Panc1 (cell line): ENCODE results near the gene CCDC171. TPM values are rescaled to one million over a fixed set of nuclear protein-coding genes. Genes with fewer than 3 reads are reported as not detected.

Source experiments
- ATAC-seq: fragments of 200-7000 bp; cut with Tn5 transposase; 2 replicates; pipeline ENCODE4 v1.9.1; 2020; ENCODE audit warnings: mild to moderate bottlenecking, moderate library complexity
- BruUV-seq: library from RNA; stranded (reverse); fragments of 400-500 nt; replicated peaks from 2 replicates; lab custom pipeline; 2021; lab: Mats Ljungman, UMichigan
- CTCF ChIA-PET: fragments of 300-600 bp; sonication (Branson Sonifier 250); formaldehyde crosslinking; loops from one replicate; lab custom pipeline; 2022; ENCODE audit warnings: antibody characterized with exemption; lab: Charles Lee
- POLR2A ChIA-PET: fragments of 300-600 bp; sonication (Branson Sonifier 250); formaldehyde crosslinking; loops from one replicate; lab custom pipeline; 2022; ENCODE audit warnings: antibody characterized with exemption; lab: Charles Lee
- DNase-seq: peaks from one replicate; pipeline ENCODE4 v3.0.0-alpha.2; 2010; ENCODE audit warnings: low read depth, low spot score
- H3K27ac ChIP-seq: 2 replicates; pipeline ENCODE4 v1.5.1; 2011; ENCODE audit warnings: mild to moderate bottlenecking, low read length, inconsistent platforms
- H3K27me3 ChIP-seq: fragments of 200-500 bp; sonication (Bioruptor generic); 2 replicates; pipeline ENCODE4 v1.6.0; 2014; ENCODE audit warnings: low read length, inconsistent platforms; ENCODE audit not compliant: control insufficient read depth, insufficient read depth
- H3K36me3 ChIP-seq: fragments of 200-500 bp; sonication (Bioruptor generic); 2 replicates; pipeline ENCODE4 v1.5.1; 2014; ENCODE audit warnings: inconsistent platforms, mild to moderate bottlenecking, low read length, moderate library complexity; ENCODE audit not compliant: control insufficient read depth, insufficient read depth
- H3K4me1 ChIP-seq: 2 replicates; pipeline ENCODE4 v1.5.1; 2011; ENCODE audit warnings: inconsistent platforms, mild to moderate bottlenecking, low read length, moderate library complexity; ENCODE audit not compliant: control insufficient read depth, insufficient read depth
- H3K4me3 ChIP-seq, 2 experiments: 2 replicates each; pipeline ENCODE4 v1.5.1; 2011 to 2012; ENCODE audit warnings: low read depth in 2 of 2, low read length in 2 of 2, mild to moderate bottlenecking in 2 of 2, inconsistent platforms in 1 of 2, moderate library complexity in 1 of 2
- H3K9me3 ChIP-seq: fragments of 200-500 bp; sonication (Bioruptor generic); 2 replicates; pipeline ENCODE4 v1.5.1; 2014; ENCODE audit warnings: low read depth, mild to moderate bottlenecking, inconsistent platforms, low read length, moderate library complexity; ENCODE audit not compliant: control insufficient read depth, insufficient read depth
- POLR2AphosphoS5 ChIP-seq: IDR thresholded peaks from 2 replicates; pipeline ENCODE4 v1.6.1; 2012; ENCODE audit warnings: mild to moderate bottlenecking, low read depth, low read length, moderate library complexity
- SIN3A ChIP-seq: IDR thresholded peaks from 2 replicates; pipeline ENCODE4 v1.6.1; 2012; ENCODE audit warnings: low read depth, mild to moderate bottlenecking, low read length, moderate library complexity, borderline replicate concordance; ENCODE audit not compliant: insufficient read depth
- TCF7L2 ChIP-seq: IDR thresholded peaks from 2 replicates; pipeline ENCODE4 v1.6.1; 2011; ENCODE audit warnings: mild to moderate bottlenecking, low read depth, low read length, inconsistent platforms
- in situ Hi-C: cut with HindIII; loops from 2 replicates; pipeline ENCODE4 v1.10.0; 2016; ENCODE audit warnings: low sequenced_read_pairs, low pct_unique_long_range_greater_than_20kb
- intact Hi-C: fragments of 100-400 bp; cut with micrococcal nuclease; formaldehyde crosslinking; loops from one replicate; pipeline ENCODE4 v1.10.0; 2022; ENCODE audit not compliant: unreplicated experiment
- total RNA-seq: library from RNA; stranded (reverse); gene quantifications from one replicate; pipeline ENCODE4 v1.2.1, GENCODE V29; 2021; ENCODE audit not compliant: unreplicated experiment
- TF ChIP-seq, protein P1 (sequence below): fragments of 450-650 bp; IDR thresholded peaks from 2 replicates; pipeline ENCODE4 v1.5.1; 2017; ENCODE audit warnings: mild to moderate bottlenecking
- TF ChIP-seq, protein P2 (sequence below), 2 experiments: IDR thresholded peaks; 2 replicates each; pipeline ENCODE4 v1.6.1; 2011 to 2012; ENCODE audit warnings: low read depth in 2 of 2, control low read depth in 1 of 2, low read length in 1 of 2, mild to moderate bottlenecking in 1 of 2, moderate library complexity in 1 of 2; ENCODE audit not compliant: insufficient read depth in 1 of 2

The CCDC171 gene
- total RNA-seq, 1 experiment from 2014 or later = 1.5 TPM

DNA sequence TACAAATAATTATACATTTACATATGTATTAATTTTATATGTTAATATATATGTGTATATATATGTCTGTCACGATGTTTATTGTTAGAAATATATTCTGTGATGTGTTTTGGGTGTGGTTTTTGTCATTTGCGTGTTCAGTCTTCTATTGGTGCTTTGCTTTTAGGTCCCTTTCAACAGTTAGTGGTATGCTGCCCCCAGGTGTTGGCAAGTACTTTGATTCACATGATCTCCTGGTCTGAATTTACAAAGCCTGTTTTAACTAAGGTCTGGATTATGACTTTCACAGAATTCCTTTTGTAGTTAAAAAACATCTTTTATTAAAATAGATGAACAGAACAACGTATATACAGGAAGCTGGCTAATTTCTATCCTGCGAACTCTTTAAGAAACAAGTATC, 271.5 kb downstream of the CCDC171 start:
- H3K4me3 ChIP-seq = no peak overlapping the region
- no peaks in the 10 kb centered on the region for H3K36me3 ChIP-seq
- ATAC-seq = no peak
- DNase-seq = no peak
- in situ Hi-C loops (no loop called here), intact Hi-C loops (no loop called here)
- no peaks in the 10 kb centered on the region for H3K27me3 ChIP-seq
- BruUV-seq = no TSS peak
- H3K9me3 ChIP-seq = no peaks in the 10 kb centered on the region
- H3K4me1 ChIP-seq = no peaks in the 10 kb centered on the region
- POLR2A ChIA-PET = no interaction called here
- no peak overlapping the region for H3K27ac ChIP-seq
- TF ChIP-seq POLR2AphosphoS5 (no peak), SIN3A (no peak), TCF7L2 (no peak)
- TF ChIP-seq, protein P1, sequence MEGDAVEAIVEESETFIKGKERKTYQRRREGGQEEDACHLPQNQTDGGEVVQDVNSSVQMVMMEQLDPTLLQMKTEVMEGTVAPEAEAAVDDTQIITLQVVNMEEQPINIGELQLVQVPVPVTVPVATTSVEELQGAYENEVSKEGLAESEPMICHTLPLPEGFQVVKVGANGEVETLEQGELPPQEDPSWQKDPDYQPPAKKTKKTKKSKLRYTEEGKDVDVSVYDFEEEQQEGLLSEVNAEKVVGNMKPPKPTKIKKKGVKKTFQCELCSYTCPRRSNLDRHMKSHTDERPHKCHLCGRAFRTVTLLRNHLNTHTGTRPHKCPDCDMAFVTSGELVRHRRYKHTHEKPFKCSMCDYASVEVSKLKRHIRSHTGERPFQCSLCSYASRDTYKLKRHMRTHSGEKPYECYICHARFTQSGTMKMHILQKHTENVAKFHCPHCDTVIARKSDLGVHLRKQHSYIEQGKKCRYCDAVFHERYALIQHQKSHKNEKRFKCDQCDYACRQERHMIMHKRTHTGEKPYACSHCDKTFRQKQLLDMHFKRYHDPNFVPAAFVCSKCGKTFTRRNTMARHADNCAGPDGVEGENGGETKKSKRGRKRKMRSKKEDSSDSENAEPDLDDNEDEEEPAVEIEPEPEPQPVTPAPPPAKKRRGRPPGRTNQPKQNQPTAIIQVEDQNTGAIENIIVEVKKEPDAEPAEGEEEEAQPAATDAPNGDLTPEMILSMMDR = no peak
- TF ChIP-seq, protein P2, sequence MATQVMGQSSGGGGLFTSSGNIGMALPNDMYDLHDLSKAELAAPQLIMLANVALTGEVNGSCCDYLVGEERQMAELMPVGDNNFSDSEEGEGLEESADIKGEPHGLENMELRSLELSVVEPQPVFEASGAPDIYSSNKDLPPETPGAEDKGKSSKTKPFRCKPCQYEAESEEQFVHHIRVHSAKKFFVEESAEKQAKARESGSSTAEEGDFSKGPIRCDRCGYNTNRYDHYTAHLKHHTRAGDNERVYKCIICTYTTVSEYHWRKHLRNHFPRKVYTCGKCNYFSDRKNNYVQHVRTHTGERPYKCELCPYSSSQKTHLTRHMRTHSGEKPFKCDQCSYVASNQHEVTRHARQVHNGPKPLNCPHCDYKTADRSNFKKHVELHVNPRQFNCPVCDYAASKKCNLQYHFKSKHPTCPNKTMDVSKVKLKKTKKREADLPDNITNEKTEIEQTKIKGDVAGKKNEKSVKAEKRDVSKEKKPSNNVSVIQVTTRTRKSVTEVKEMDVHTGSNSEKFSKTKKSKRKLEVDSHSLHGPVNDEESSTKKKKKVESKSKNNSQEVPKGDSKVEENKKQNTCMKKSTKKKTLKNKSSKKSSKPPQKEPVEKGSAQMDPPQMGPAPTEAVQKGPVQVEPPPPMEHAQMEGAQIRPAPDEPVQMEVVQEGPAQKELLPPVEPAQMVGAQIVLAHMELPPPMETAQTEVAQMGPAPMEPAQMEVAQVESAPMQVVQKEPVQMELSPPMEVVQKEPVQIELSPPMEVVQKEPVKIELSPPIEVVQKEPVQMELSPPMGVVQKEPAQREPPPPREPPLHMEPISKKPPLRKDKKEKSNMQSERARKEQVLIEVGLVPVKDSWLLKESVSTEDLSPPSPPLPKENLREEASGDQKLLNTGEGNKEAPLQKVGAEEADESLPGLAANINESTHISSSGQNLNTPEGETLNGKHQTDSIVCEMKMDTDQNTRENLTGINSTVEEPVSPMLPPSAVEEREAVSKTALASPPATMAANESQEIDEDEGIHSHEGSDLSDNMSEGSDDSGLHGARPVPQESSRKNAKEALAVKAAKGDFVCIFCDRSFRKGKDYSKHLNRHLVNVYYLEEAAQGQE (IDR thresholded peaks at IDR 0.05; ENCODE audit: insufficient read depth in 1 of 2, low read depth in 2 of 2, low read length in 1 of 2) = no peak
- CTCF ChIA-PET = no interaction called here

DNA sequence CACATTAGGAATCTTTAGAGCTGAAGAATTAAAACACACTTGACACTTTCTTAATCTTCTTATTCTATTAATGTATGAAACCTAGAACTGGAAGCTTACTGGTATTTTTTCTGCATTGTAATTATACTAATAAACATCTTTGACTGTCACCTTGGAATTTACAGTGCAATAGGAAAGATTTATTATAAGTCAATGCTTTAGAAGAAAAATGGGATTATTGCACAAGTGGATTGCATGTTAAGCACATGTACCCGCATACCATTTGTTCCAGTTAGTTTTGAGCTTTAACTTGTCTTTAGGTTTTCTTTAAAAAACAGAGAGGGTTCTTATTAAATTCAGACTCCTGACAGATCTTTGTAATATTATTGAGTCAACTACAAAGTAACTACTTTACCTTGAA, 278.5 kb downstream of the CCDC171 start:
- ATAC-seq (no peak), DNase-seq (no peak)
- no peaks in the 10 kb centered on the region for H3K4me1 ChIP-seq
- ChIA-PET CTCF (no interaction called here), POLR2A (no interaction called here)
- H3K27me3 ChIP-seq = no peaks in the 10 kb centered on the region
- in situ Hi-C loops (no loop called here), intact Hi-C loops (no loop called here)
- TF ChIP-seq, protein P1 = no peak
- TF ChIP-seq POLR2AphosphoS5 = no peak
- TF ChIP-seq, protein P2 (IDR thresholded peaks at IDR 0.05; ENCODE audit: insufficient read depth in 1 of 2, low read depth in 2 of 2, low read length in 1 of 2) = no peak
- no peak for TF ChIP-seq SIN3A
- TF ChIP-seq TCF7L2 = no peak
- H3K27ac ChIP-seq = no peak overlapping the region
- H3K36me3 ChIP-seq = no peaks in the 10 kb centered on the region
- no TSS peak for BruUV-seq
- H3K9me3 ChIP-seq = no peaks in the 10 kb centered on the region
- no peak overlapping the region for H3K4me3 ChIP-seq
